Epithelial cell of esophagus (primary cell): ENCODE data around the gene SURF4.
"Not testable (repeated sequence)": the region's sequence is repeated elsewhere in the genome, so short reads cannot be mapped to it uniquely, and the experiment has no call there.

ENCODE experiments used
- DNase-seq: peaks from one replicate; pipeline ENCODE4 v3.0.0; 2010; ENCODE audit warnings: low read depth
- H3K4me3 ChIP-seq: 2 replicates; pipeline ENCODE4 v1.5.1; 2011; ENCODE audit warnings: mild to moderate bottlenecking, low read length, control low read depth
- CTCF ChIP-seq: IDR thresholded peaks from 2 replicates; pipeline ENCODE4 v1.5.1; 2011; ENCODE audit warnings: low read depth, mild to moderate bottlenecking, low read length, control low read depth, inconsistent platforms; ENCODE audit not compliant: insufficient read depth; ENCODE audit errors: missing control alignments

Gene SURF4

GRCh38 chr9:133340256-133340655 is 35.6 kb downstream of the SURF4 start:
- TF ChIP-seq CTCF: no peak
- H3K4me3 ChIP-seq: no peak overlapping the region
- DNase-seq: no peak

- no peak overlapping the region for H3K4me3 ChIP-seq
- no peak for TF ChIP-seq CTCF
- no peak for DNase-seq
Measured at GRCh38 chr9:133339641-133340040, 36.2 kb downstream of the SURF4 start.

- H3K4me3 ChIP-seq: peak within 1 kb of the TSS; percentile 83
- no peak for TF ChIP-seq CTCF
- DNase-seq: peak; percentile 96
Measured at GRCh38 chr9:133335924-133336811, 39.7 kb downstream of the SURF4 start, which contains the start of gene SURF6. SURF6 (minus strand) TSS chr9:133336188; CDS start chr9:133336132, 56 bp downstream.

- H3K4me3 ChIP-seq: peak overlapping the region; percentile 83
- not testable (repeated sequence) for DNase-seq
Measured at GRCh38 chr9:133334888-133335287, 41.0 kb downstream of the SURF4 start.

- no peak for TF ChIP-seq CTCF
- H3K4me3 ChIP-seq: no peak overlapping the region
- peak; percentile 22 for DNase-seq
Measured at GRCh38 chr9:133334161-133334560, 41.7 kb downstream of the SURF4 start.

- H3K4me3 ChIP-seq: no peak overlapping the region
- DNase-seq: no peak
- no peak for TF ChIP-seq CTCF
Measured at GRCh38 chr9:133333566-133333965, 42.3 kb downstream of the SURF4 start.

GRCh38 chr9:133333011-133333410 is 42.8 kb downstream of the SURF4 start:
- H3K4me3 ChIP-seq: no peak overlapping the region
- TF ChIP-seq CTCF: no peak
- DNase-seq: no peak
